ENCODE results near the gene RNF113B. TPM values are rescaled to one million over a fixed set of nuclear protein-coding genes. Genes with fewer than 3 reads are reported as not detected.

Gene RNF113B
- total and polyA plus RNA-seq, 2 of the 13 experiments (the other 11 are each of a cell fraction or from before 2014, with no cell fraction given), result not detected

DNA sequence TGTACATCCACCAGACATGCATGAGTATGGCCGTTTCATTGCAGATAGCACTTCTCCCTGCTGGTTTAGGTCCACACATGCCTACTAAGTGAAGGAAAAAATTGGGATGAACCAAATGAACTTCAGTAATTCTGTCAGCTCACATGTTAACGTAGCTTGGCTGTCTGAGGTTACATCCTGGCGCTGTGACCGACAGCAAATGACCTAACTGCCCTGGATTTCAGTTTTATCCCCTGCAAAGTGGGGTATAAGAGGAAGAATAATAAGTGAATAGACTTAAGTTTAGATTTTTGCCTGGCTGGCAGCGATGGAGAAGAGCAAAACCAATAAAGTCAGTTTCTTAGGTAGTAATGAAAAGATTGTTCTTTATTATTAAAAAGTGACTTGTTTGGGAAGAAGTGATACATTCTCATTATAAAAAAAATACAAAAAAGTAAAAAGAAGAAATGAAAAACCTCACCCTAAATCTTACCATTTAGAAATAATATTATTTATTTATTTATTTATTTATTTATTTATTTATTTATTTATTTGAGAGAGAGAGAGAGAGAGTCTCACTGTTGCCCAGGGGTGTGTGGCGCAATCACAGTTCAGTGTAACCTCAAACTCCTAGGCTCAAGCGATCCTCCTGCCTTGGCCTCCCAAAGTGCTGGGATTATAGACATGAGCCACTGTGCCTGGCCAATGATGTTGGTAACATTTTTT is 4.2 kb upstream of the RNF113B start:
- intact Hi-C loops (cut with micrococcal nuclease; ENCODE audit: unreplicated experiment), result no loop called here
- H3K9ac ChIP-seq (ENCODE audit: insufficient read depth, low read depth, low read length), result no peak overlapping the region
- DNase-seq (ENCODE audit: low spot score) (no peak), FAIRE-seq (no peak), ATAC-seq (no peak)
- peaks cover 45% of the 10 kb centered on the region for H3K4me1 ChIP-seq (ENCODE audit: insufficient read depth, low read length)
- H3K79me2 ChIP-seq (ENCODE audit: insufficient read depth, low read length), result peaks cover 96% of the 10 kb centered on the region
- H3K4me2 ChIP-seq (ENCODE audit: low read depth, low read length), result no peak overlapping the region
- TF ChIP-seq ZNF317 (CRISPR knock-in tag; IDR thresholded peaks at IDR 0.05), result no peak
- peak; percentile 36; the same call in 1 of the 2 replicates for TF ChIP-seq CEBPB (IDR thresholded peaks at IDR 0.05; ENCODE audit: borderline replicate concordance, low read depth, low read length)
- 0 out of 2 replicates have a peak, but pooled peaks have one; percentile 22 for TF ChIP-seq CEBPG (CRISPR knock-in tag; IDR thresholded peaks at IDR 0.05)
- TF ChIP-seq, protein P1, sequence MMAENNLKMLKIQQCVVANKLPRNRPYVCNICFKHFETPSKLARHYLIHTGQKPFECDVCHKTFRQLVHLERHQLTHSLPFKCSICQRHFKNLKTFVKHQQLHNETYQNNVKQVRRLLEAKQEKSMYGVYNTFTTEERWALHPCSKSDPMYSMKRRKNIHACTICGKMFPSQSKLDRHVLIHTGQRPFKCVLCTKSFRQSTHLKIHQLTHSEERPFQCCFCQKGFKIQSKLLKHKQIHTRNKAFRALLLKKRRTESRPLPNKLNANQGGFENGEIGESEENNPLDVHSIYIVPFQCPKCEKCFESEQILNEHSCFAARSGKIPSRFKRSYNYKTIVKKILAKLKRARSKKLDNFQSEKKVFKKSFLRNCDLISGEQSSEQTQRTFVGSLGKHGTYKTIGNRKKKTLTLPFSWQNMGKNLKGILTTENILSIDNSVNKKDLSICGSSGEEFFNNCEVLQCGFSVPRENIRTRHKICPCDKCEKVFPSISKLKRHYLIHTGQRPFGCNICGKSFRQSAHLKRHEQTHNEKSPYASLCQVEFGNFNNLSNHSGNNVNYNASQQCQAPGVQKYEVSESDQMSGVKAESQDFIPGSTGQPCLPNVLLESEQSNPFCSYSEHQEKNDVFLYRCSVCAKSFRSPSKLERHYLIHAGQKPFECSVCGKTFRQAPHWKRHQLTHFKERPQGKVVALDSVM (CRISPR knock-in tag; IDR thresholded peaks at IDR 0.05), result peak; percentile 78
- peak; percentile 36 for TF ChIP-seq RBM22 (optimal IDR thresholded peaks at IDR 0.05; ENCODE audit: low read length)
- no peak overlapping the region for H3K4me3 ChIP-seq (replicated peaks in 1 of 3; ENCODE audit: insufficient read depth in 1 of 3, low read depth in 2 of 3, low read length in 3 of 3)
- peaks cover 8 to 24% of the 10 kb centered on the region in 2 experiments; a peak in 3 of 5 replicates for H3K36me3 ChIP-seq (replicated peaks in 1 of 2; ENCODE audit: control insufficient read depth in 1 of 2, insufficient read depth in 2 of 2, low read length in 2 of 2)
- ChIA-PET POLR2A (no interaction called here), CTCF (ENCODE audit: low intra/inter-chr PET ratio, low total read pairs) (no interaction called here)
- H3K27ac ChIP-seq (ENCODE audit: extremely low read length, insufficient read depth, low read length), result no peak overlapping the region
- 94% methylated on average over 7 of the region's 7 CpGs for WGBS (ENCODE audit: low lambda C conversion rate)
- in situ Hi-C loops (cut with HindIII; ENCODE audit: extremely low pct_ligation_motif_present, low pct_unique_long_range_greater_than_20kb), result no loop called here
- no peaks in the 10 kb centered on the region for H3K9me3 ChIP-seq (ENCODE audit: low read length)
- BruUV-seq (replicated peaks), result no TSS peak
- no peak overlapping the region for H2AFZ ChIP-seq (ENCODE audit: low read length)
- peaks cover 73% of the 10 kb centered on the region for H4K20me1 ChIP-seq (ENCODE audit: insufficient read depth, low read length)
- no peaks in the 10 kb centered on the region for H3K27me3 ChIP-seq (ENCODE audit: control insufficient read depth in 1 of 2, insufficient read depth in 2 of 2, low read length in 2 of 2)

DNA sequence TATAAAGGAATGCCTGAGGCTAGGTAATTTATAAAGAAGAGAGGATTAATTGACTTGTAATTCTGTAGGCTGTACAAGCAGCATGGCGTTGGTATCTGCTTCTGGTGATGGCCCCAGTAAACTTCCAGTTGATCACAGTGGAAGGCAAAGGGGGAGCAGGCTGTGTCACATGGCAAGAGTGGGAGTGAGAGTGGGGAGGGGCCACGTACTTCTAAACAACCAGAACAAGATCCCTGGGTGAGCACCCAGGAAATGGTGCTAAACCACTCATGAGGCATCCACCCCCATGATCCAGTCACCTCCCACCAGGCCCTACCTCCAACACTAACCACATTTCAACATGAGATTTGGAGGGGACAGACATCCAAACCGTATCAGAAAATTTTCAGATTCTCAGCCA is 3.0 kb upstream of the RNF113B start:
- in situ Hi-C loops (cut with HindIII; ENCODE audit: extremely low pct_ligation_motif_present, low pct_unique_long_range_greater_than_20kb), result no loop called here
- no peak for FAIRE-seq
- TF ChIP-seq PITX1 (CRISPR knock-in tag; IDR thresholded peaks at IDR 0.05) (no peak), RBM22 (optimal IDR thresholded peaks at IDR 0.05; ENCODE audit: low read length) (peak; percentile 60)

More for the DNA sequence above, 3.0 kb upstream of the RNF113B start:
- POLR2A ChIA-PET, result no interaction called here
- intact Hi-C loops (cut with micrococcal nuclease; ENCODE audit: unreplicated experiment), result no loop called here
- Histone ChIP-seq H3K4me2 (ENCODE audit: low read depth, low read length) (no peak overlapping the region), H3K4me1 (ENCODE audit: insufficient read depth, low read length) (peaks cover 44% of the 10 kb centered on the region), H3K9me3 (ENCODE audit: low read length) (no peaks in the 10 kb centered on the region), H3K36me3 (replicated peaks in 1 of 2; ENCODE audit: control insufficient read depth in 1 of 2, insufficient read depth in 2 of 2, low read length in 2 of 2) (peaks cover 9 to 27% of the 10 kb centered on the region in 2 experiments; a peak in 3 of 5 replicates), H3K4me3 (replicated peaks in 1 of 3; ENCODE audit: insufficient read depth in 1 of 3, low read depth in 2 of 3, low read length in 3 of 3) (no peak overlapping the region), H2AFZ (ENCODE audit: low read length) (no peak overlapping the region), H3K79me2 (ENCODE audit: insufficient read depth, low read length) (peaks cover 98% of the 10 kb centered on the region), H4K20me1 (ENCODE audit: insufficient read depth, low read length) (peaks cover 73% of the 10 kb centered on the region), H3K27me3 (ENCODE audit: control insufficient read depth in 1 of 2, insufficient read depth in 2 of 2, low read length in 2 of 2) (no peaks in the 10 kb centered on the region), H3K9ac (ENCODE audit: insufficient read depth, low read depth, low read length) (no peak overlapping the region), H3K27ac (ENCODE audit: extremely low read length, insufficient read depth, low read length) (no peak overlapping the region)
- CTCF ChIA-PET (ENCODE audit: low intra/inter-chr PET ratio, low total read pairs), result no interaction called here
- DNase-seq (ENCODE audit: low spot score) (no peak), ATAC-seq (no peak)
- no TSS peak for BruUV-seq (replicated peaks)
- 93% methylated on average over 3 of the region's 3 CpGs for WGBS (ENCODE audit: low lambda C conversion rate)
